ENCODE data around the gene SSPN.

DNA sequence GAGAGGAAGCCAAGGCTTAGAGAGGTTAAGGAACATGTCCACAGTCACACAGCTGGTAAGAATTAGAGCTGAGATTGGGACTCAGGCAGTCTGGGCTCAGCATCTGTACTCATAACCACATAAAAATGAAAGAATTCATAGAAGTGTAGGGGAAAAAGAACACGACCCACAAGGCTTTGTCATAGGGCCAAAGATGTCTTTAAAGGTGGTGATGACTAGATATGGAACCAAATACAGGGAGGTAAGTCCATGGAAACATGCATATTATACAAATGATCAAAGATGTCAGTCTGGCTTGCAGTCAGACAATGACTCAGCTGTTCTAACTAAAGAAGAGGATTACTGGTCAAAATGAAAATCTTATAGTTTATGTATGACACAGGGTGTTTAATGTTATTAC is 7.2 kb upstream of the SSPN start:
- TF ChIP-seq CREB1 (IDR thresholded peaks at IDR 0.05; ENCODE audit: low read depth) (no peak), TEAD4 (IDR thresholded peaks at IDR 0.05) (no peak), CEBPB (IDR thresholded peaks at IDR 0.05) (no peak)

All from Ishikawa (cell line).